Measurements from ENCODE around the gene DOCK10. TPM values are rescaled to one million over a fixed set of nuclear protein-coding genes. Genes with fewer than 3 reads are reported as not detected.
"Not testable (repeated sequence)": the region's sequence is repeated elsewhere in the genome, so short reads cannot be mapped to it uniquely, and the experiment has no call there.

The DOCK10 gene
- total RNA-seq, 1 donor from 2014 or later = 172 TPM

DNA sequence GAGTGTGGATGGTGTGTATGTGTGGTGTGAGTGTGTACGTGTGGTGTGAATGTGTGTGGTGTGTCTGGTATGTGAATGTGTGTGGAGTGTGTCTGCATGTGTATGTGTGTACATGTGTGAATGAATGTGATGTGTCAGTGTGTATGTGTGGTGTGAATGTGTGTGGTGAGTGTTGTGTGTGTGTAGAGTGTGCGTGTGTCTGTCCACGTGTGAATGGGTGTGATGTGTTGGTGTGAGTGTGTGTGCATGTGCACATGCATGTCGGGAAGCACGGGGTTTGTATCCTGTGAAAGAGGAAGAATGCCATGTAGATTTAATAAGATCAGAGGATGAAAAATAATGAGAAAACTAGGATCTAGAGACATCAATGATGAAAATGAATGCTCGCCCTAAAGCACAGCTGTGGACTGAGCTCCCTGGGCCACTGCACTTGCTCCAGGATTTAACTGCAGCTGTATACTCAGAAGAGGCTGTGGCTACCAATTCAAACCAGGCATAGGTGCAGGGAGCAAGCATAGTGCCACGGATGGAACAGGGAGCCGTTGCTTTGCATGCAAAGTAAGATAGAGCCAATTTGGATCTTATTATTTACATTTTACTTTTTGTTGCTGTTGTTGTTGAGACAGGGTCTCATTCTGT, 122.7 kb downstream of the DOCK10 start:
- TF ChIP-seq, protein P1, sequence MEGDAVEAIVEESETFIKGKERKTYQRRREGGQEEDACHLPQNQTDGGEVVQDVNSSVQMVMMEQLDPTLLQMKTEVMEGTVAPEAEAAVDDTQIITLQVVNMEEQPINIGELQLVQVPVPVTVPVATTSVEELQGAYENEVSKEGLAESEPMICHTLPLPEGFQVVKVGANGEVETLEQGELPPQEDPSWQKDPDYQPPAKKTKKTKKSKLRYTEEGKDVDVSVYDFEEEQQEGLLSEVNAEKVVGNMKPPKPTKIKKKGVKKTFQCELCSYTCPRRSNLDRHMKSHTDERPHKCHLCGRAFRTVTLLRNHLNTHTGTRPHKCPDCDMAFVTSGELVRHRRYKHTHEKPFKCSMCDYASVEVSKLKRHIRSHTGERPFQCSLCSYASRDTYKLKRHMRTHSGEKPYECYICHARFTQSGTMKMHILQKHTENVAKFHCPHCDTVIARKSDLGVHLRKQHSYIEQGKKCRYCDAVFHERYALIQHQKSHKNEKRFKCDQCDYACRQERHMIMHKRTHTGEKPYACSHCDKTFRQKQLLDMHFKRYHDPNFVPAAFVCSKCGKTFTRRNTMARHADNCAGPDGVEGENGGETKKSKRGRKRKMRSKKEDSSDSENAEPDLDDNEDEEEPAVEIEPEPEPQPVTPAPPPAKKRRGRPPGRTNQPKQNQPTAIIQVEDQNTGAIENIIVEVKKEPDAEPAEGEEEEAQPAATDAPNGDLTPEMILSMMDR (IDR thresholded peaks at IDR 0.05) = no peak
- Mint-ChIP-seq H3K4me3 (no peak overlapping the region), H3K36me3 (ENCODE audit: low read depth) (peaks cover 23% of the 10 kb centered on the region), H3K4me1 (peaks cover 31% of the 10 kb centered on the region), H3K27me3 (no peaks in the 10 kb centered on the region), H3K27ac (no peak overlapping the region), H3K9me3 (no peaks in the 10 kb centered on the region)
- intact Hi-C loops (cut with micrococcal nuclease) = loop anchor here (10.0 kb wide), 1 partner anchor 195 kb away; no protein-coding TSS in a partner anchor
- no peak for DNase-seq
- ATAC-seq (ENCODE audit: low read depth) = no peak
- ChIA-PET CTCF (no interaction called here), POLR2A (interaction anchor here (0.8 kb wide), 1 partner anchor 12 kb away, joined by 4 read pairs; no protein-coding TSS in a partner anchor)

DNA sequence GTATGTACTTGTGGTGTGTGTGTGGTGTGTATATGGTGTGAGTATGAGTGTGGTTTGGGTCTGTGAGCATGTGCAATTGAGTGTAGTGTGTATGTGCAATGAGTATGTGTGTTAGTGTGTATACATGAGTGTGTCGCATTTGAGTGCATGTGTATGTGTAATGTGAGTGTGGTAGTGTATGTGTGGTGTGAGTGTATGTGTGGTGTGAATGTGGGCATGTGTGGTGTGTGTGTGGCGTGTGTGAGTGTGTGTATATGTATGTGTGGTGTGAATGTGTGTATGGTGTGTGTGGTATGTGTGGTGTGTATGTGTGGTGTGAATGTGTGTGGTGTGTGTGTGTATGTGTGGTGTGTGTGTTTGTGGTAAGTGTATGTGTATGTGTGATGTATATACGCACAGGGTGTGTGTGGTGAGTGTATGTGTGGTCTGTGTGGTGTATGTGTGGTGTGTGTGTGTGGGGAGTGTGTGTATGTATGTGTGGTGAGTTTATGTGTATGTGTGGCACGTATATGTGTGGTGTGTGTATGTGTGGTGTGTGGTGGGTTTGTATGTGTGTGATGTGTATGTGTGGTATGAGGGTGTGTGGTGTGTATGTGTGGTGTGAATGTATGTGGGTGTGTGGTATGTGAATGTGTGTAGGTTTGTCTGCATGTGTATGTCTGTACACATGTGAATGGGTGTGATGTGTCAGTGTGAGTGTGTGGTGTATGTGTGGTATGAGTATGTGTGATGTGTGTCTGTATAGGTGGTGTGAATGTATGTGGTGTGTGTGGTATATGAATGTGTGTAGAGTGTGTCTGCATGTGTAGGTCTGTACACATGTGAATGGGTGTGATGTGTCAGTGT, 123.4 kb downstream of the DOCK10 start:
- ATAC-seq (ENCODE audit: low read depth) = no peak
- Mint-ChIP-seq H3K4me3 (no peak overlapping the region), H3K9me3 (no peaks in the 10 kb centered on the region), H3K36me3 (ENCODE audit: low read depth) (peaks cover 17% of the 10 kb centered on the region), H3K27ac (no peak overlapping the region), H3K27me3 (no peaks in the 10 kb centered on the region), H3K4me1 (peaks cover 24% of the 10 kb centered on the region)
- no peak for DNase-seq
- TF ChIP-seq, protein P1 (IDR thresholded peaks at IDR 0.05) = no peak
- POLR2A ChIA-PET = no interaction called here
- intact Hi-C loops (cut with micrococcal nuclease) = no loop called here
- CTCF ChIA-PET = no interaction called here

DNA sequence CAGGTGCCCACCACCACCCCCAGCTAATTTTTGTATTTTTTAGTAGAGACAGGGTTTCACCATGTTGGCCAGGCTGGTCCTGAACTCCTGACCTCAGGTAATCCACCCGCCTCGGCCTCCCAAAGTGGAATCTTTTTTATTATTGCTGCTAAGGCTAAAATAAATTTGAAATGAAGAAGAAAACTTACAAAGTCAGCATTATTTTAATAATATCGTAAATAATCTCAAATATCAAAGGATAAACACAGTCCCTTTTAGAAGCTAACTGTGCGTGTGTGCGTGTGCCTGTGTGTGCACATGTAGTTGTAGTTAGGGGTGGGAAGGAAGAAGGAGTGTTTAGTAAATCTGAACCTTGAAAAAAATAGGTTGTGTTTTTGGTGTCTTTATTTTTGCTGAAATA, 125.0 kb downstream of the DOCK10 start:
- H3K36me3 Mint-ChIP-seq (ENCODE audit: low read depth) = peaks cover 17% of the 10 kb centered on the region
- H3K4me1 Mint-ChIP-seq; CTCF ChIA-PET; ATAC-seq (ENCODE audit: low read depth); H3K27ac Mint-ChIP-seq; POLR2A ChIA-PET; H3K4me3 Mint-ChIP-seq; intact Hi-C loops (cut with micrococcal nuclease); DNase-seq; H3K27me3 Mint-ChIP-seq; H3K9me3 Mint-ChIP-seq: not testable (repeated sequence)

DNA sequence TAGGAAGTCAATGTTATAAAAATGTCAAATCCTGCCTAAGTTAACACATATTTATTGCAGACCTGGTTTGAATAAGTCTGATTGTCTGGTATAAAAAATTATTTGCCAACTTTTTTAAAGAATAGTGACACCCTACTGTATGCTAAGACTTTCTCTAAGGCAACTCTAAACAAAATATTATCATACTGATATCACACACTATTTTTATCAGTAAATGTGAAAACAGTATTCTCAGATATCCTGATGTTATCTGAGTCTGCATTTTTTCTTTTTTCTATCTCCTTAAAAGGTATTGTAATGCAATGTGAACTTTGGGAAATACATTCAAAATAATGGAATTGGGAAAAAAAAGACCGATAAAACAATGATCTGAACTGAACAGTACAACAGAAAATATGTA, 127.1 kb downstream of the DOCK10 start:
- DNase-seq (no peak), ATAC-seq (ENCODE audit: low read depth) (no peak)
- CTCF ChIA-PET = interaction anchor here (1.1 kb wide), 1 partner anchor 87 kb away, joined by 4 read pairs; no protein-coding TSS in a partner anchor
- peaks cover 32% of the 10 kb centered on the region for H3K36me3 Mint-ChIP-seq (ENCODE audit: low read depth)
- no peak overlapping the region for H3K4me3 Mint-ChIP-seq
- no peaks in the 10 kb centered on the region for H3K27me3 Mint-ChIP-seq
- TF ChIP-seq, protein P1 (IDR thresholded peaks at IDR 0.05) = no peak
- H3K27ac Mint-ChIP-seq = no peak overlapping the region
- intact Hi-C loops (cut with micrococcal nuclease) = no loop called here
- H3K9me3 Mint-ChIP-seq = no peaks in the 10 kb centered on the region
- POLR2A ChIA-PET = no interaction called here
- H3K4me1 Mint-ChIP-seq = peaks cover 19% of the 10 kb centered on the region

DNA sequence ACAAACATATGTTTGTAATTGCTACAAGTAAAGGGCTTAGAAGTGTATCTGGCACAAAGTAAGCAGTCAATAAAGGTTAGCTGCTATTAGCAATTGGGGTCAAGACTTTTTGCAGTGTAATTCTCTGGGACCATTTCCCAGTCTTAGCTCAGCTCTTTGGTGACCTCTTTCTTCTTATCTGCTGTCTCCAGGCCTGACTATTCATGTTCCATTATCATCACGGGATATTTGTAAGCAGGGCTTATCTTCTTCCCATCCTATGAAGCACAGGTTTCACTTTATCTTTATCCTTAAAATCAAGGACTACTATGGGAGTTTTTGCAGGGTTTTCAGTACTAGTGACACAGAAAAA, 131.7 kb downstream of the DOCK10 start:
- H3K4me1 Mint-ChIP-seq = peaks cover 46% of the 10 kb centered on the region
- peak overlapping the region; percentile 82 for H3K27ac Mint-ChIP-seq
- intact Hi-C loops (cut with micrococcal nuclease) = loop anchor here (1.0 kb wide), 1 partner anchor 12 kb away; no protein-coding TSS in a partner anchor
- no peaks in the 10 kb centered on the region for H3K9me3 Mint-ChIP-seq
- DNase-seq (no peak), ATAC-seq (ENCODE audit: low read depth) (no peak)
- TF ChIP-seq, protein P1 (IDR thresholded peaks at IDR 0.05) = no peak
- H3K4me3 Mint-ChIP-seq = no peak overlapping the region
- ChIA-PET CTCF (interaction anchor here (1.1 to 1.7 kb wide), 2 partner anchors 10 to 92 kb away, joined by 3 to 4 read pairs; no protein-coding TSS in a partner anchor), POLR2A (interaction anchor here (1.1 to 2.1 kb wide), 2 partner anchors 11 to 92 kb away, joined by 3 to 17 read pairs; no protein-coding TSS in a partner anchor)
- H3K27me3 Mint-ChIP-seq = no peaks in the 10 kb centered on the region
- peaks cover 54% of the 10 kb centered on the region for H3K36me3 Mint-ChIP-seq (ENCODE audit: low read depth)
